GM12878 (cell line): ENCODE data around the gene NUMB. TPM values are rescaled to one million over a fixed set of nuclear protein-coding genes. Genes with fewer than 3 reads are reported as not detected.
A peak's percentile ranks its signal among the peaks of the same experiment; 100 is the strongest.

Experiments used
- ATAC-seq: fragments of 200-7000 bp; cut with Tn5 transposase; 3 replicates; pipeline ENCODE4 v1.9.1; 2020; ENCODE audit warnings: mild to moderate bottlenecking, moderate library complexity
- BruUV-seq: library from RNA; stranded (reverse); fragments of 400-500 nt; replicated peaks from 2 replicates; lab custom pipeline; 2021; lab: Mats Ljungman, UMichigan
- CTCF ChIA-PET: fragments of 300-600 bp; sonication (Branson Sonifier 250); formaldehyde crosslinking; extraction: SDS; loops from one replicate; lab custom pipeline; 2021; ENCODE audit warnings: inconsistent platforms; lab: Yijun Ruan, JAX
- POLR2A ChIA-PET: fragments of 350-600 bp; formaldehyde crosslinking; extraction: SDS; loops from one replicate; lab custom pipeline; 2021; ENCODE audit warnings: inconsistent platforms; lab: Charles Lee
- RAD21 ChIA-PET: fragments of 300-600 bp; sonication (Branson Sonifier 250); formaldehyde crosslinking; loops from one replicate; lab custom pipeline; 2023; ENCODE audit warnings: antibody characterized with exemption; ENCODE audit not compliant: unreplicated experiment; lab: Charles Lee
- SMC1A ChIA-PET: fragments of 300-600 bp; sonication (Branson Sonifier 250); formaldehyde crosslinking; loops from one replicate; lab custom pipeline; 2023; ENCODE audit not compliant: unreplicated experiment, uncharacterized antibody; lab: Charles Lee
- DNase-seq: peaks from one replicate; pipeline ENCODE4 v3.0.0-alpha.2; 2011; ENCODE audit warnings: low read depth, low spot score
- FAIRE-seq: peaks from 3 replicates; lab custom pipeline; 2011; peaks lifted over from hg19 to GRCh38; lab: Jason Lieb, UNC
- H2AFZ ChIP-seq: 2 replicates; pipeline ENCODE4 v1.6.0; 2011; ENCODE audit warnings: low read depth, low read length, control low read depth; ENCODE audit not compliant: control insufficient read depth
- H3K27ac ChIP-seq: 2 replicates; pipeline ENCODE4 v1.5.1; 2011; ENCODE audit warnings: control low read depth; ENCODE audit not compliant: control insufficient read depth, insufficient read depth
- H3K27me3 ChIP-seq, 2 experiments: replicated peaks in 1 of 2; 2 replicates each; pipeline versions ENCODE4 v1.6.0 to v1.6.1; 2011; ENCODE audit warnings: low read length in 1 of 2; ENCODE audit not compliant: control insufficient read depth in 2 of 2, insufficient read depth in 2 of 2
- H3K36me3 ChIP-seq, 2 experiments: 2 replicates each; pipeline ENCODE4 v1.5.1; 2011; ENCODE audit warnings: low read length in 1 of 2; ENCODE audit not compliant: control insufficient read depth in 2 of 2, insufficient read depth in 2 of 2
- H3K4me1 ChIP-seq: 2 replicates; pipeline ENCODE4 v1.6.1; 2011; ENCODE audit warnings: mild to moderate bottlenecking, low read length, moderate library complexity, mixed read lengths; ENCODE audit not compliant: control insufficient read depth, insufficient read depth
- H3K4me2 ChIP-seq: 2 replicates; pipeline ENCODE4 v1.6.0; 2011; ENCODE audit warnings: control low read depth; ENCODE audit not compliant: control insufficient read depth, insufficient read depth
- H3K4me3 ChIP-seq: fragments of 200-600 bp; sonication (generic); 2 replicates; pipeline ENCODE4 v1.5.1; 2016
- H3K79me2 ChIP-seq: 2 replicates; pipeline ENCODE4 v1.6.0; 2011; ENCODE audit warnings: low read length; ENCODE audit not compliant: control insufficient read depth, insufficient read depth
- H3K9ac ChIP-seq: 2 replicates; pipeline ENCODE4 v1.8.0; 2011; ENCODE audit warnings: low read length, control low read depth, mixed read lengths; ENCODE audit not compliant: control insufficient read depth, insufficient read depth
- H3K9me3 ChIP-seq: replicated peaks from 3 replicates; pipeline ENCODE4 v1.5.1; 2011; ENCODE audit warnings: mild to moderate bottlenecking, low read length; ENCODE audit not compliant: control insufficient read depth, insufficient read depth
- H4K20me1 ChIP-seq: 2 replicates; pipeline ENCODE4 v1.6.0; 2011; ENCODE audit not compliant: control insufficient read depth, insufficient read depth
- STAT1 ChIP-seq: fragments of 450-650 bp; conservative IDR thresholded peaks from 2 replicates; pipeline ENCODE4 v1.6.1; 2014; ENCODE audit warnings: antibody characterized with exemption, mild to moderate bottlenecking
- WRNIP1 ChIP-seq: IDR thresholded peaks from 2 replicates; pipeline ENCODE4 v1.6.1; 2011; ENCODE audit warnings: low read depth, low read length, improper control_type of control experiment, borderline replicate concordance
- ZNF24 ChIP-seq: fragments of 450-650 bp; IDR thresholded peaks from 2 replicates; pipeline ENCODE4 v1.6.1; 2017; ENCODE audit warnings: antibody characterized with exemption, mild to moderate bottlenecking
- ZNF384 ChIP-seq: IDR thresholded peaks from 2 replicates; pipeline ENCODE4 v1.6.1; 2012; ENCODE audit warnings: low read depth, mild to moderate bottlenecking, low read length, improper control_type of control experiment, borderline replicate concordance
- WGBS: methylation state at CpG from one replicate; pipeline ENCODE4 v1.1.6; 2016; ENCODE audit warnings: low lambda C conversion rate; ENCODE audit not compliant: insufficient replicate concordance, insufficient coverage; ENCODE audit errors: missing lambda C conversion rate; 5-methylcytosine and 5-hydroxymethylcytosine counted together
- in situ Hi-C: fragments of 300-500 bp; cut with MboI; formaldehyde crosslinking; loops from 9 replicates; pipeline ENCODE4 v1.14.3; 2018; ENCODE audit warnings: mixed read lengths
- intact Hi-C: fragments of 100-400 bp; cut with micrococcal nuclease; formaldehyde crosslinking; loops from one replicate; pipeline ENCODE4 v1.14.2; 2022; ENCODE audit not compliant: unreplicated experiment
- polyA plus RNA-seq, 11 experiments: library from polyadenylated mRNA; depleted of rRNA in 4 of 11; unstranded in 6 of 11; stranded (reverse) in 5 of 11; fragments of >200 nt; fragmentation: Nextera tagmentation in 4 of 11; fragmentation: Illumina TruSeq in 1 of 11; extraction: Ambion mirVana in 4 of 11; extraction: Trizol in 1 of 11; gene quantifications; 1 replicate in 1 of 11; 2 replicates in 10 of 11; pipeline versions ENCODE4 v1.2.1 to v1.2.3, GENCODE V29; 2011 to 2016; ENCODE audit warnings: inconsistent platforms in 2 of 11, missing spikeins in 2 of 11, low read depth in 1 of 11
- total RNA-seq, 4 experiments: library from RNA; depleted of rRNA in 3 of 4; stranded (reverse); fragments of >200 nt in 3 of 4; fragmentation: Illumina TruSeq in 1 of 4; extraction: Trizol in 1 of 4; gene quantifications; 2 replicates each; pipeline versions ENCODE4 v1.2.1 to v1.2.3, GENCODE V29; 2013 to 2021

NUMB gene
- total and polyA plus RNA-seq, 10 of the 15 experiments (the other 5 are each of a cell fraction or from before 2014, with no cell fraction given): 22.0 to 147 (median 48.9) TPM

DNA sequence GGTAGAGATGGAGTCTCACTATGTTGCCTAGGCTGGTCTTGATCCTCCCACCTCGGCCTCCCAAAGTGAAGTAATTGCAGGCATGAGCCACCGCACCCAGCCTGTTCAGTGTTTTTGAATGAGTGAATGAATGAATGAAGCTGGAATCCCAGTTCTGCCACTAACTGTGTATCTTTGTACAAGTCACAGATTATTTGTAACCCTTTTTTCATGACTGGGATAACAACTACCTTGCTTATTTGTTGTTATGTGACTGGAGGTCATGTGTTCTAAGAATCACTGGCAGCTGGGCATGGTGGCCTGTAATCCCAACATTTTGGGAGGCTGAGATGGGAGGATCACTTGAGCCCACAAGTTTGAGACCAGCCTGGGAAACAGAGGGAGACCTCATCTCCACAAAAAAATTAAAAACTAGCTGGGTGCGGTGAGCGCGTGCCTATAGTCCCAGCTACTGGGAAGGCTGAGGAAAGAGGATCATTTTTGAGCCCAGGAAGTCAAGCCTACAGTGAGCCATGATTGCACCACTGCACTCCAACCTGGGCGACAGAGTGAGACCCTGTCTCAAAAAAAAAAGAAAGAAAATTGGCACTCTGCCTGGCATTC lies 13.3 kb upstream of the NUMB start:
- Histone ChIP-seq H2AFZ (no peak overlapping the region; the same call in 1 of the 2 replicates), H3K79me2 (no peaks in the 10 kb centered on the region), H3K36me3 (no peaks in the 10 kb centered on the region), H4K20me1 (no peaks in the 10 kb centered on the region), H3K4me3 (no peak overlapping the region), H3K9ac (no peak overlapping the region), H3K9me3 (no peaks in the 10 kb centered on the region), H3K27me3 (no peaks in the 10 kb centered on the region), H3K27ac (no peak overlapping the region), H3K4me2 (no peak overlapping the region), H3K4me1 (peaks cover 21% of the 10 kb centered on the region)
- POLR2A ChIA-PET: interaction anchor here (0.6 to 7.5 kb wide), 15 partner anchors 14 to 747 kb away, joined by 3 to 42 read pairs (median 3); partner anchors contain the start of genes NUMB and PSEN1
- 75% methylated on average over 6 of the region's 6 CpGs for WGBS
- CTCF ChIA-PET: interaction anchor here (0.6 to 19.2 kb wide), 46 partner anchors 8 to 1051 kb away, joined by 3 to 252 read pairs (median 4); partner anchors contain the start of genes NUMB and RIOX1
- RAD21 ChIA-PET: interaction anchor here (0.6 to 26.5 kb wide), 43 partner anchors 9 to 970 kb away, joined by 3 to 591 read pairs (median 5); partner anchors contain the start of genes ACOT2, NUMB, PSEN1 and RIOX1
- SMC1A ChIA-PET: interaction anchor here (0.6 to 17.1 kb wide), 51 partner anchors 9 to 956 kb away, joined by 3 to 311 read pairs (median 4); partner anchors contain the start of gene PSEN1
- DNase-seq (no peak), FAIRE-seq (no peak), ATAC-seq (no peak; the same call in 2 of the 3 replicates)
- BruUV-seq: no TSS peak
- intact Hi-C loops: loop anchor here (1.0 to 5.0 kb wide), 4 partner anchors 176 to 298 kb away; no protein-coding TSS in a partner anchor
- in situ Hi-C loops: loop anchor here (5.0 to 10.0 kb wide), 2 partner anchors 304 to 957 kb away; no protein-coding TSS in a partner anchor
- no peak for TF ChIP-seq WRNIP1
- TF ChIP-seq ZNF384: 0 out of 2 replicates have a peak, but pooled peaks have one; percentile 34
- peak; percentile 41; the same call in 1 of the 2 replicates for TF ChIP-seq STAT1
- peak; percentile 91 for TF ChIP-seq ZNF24
